ENCODE results near the gene LGR6. TPM values are rescaled to one million over a fixed set of nuclear protein-coding genes. Genes with fewer than 3 reads are reported as not detected.

LGR6 gene
- total RNA-seq, 1 donor = 0.54 TPM

- no peak for DNase-seq (ENCODE audit: low read depth in 2 of 3, low spot score in 2 of 3)
Observed at GRCh38 chr1:202197653-202198365, 4.2 kb downstream of the LGR6 start.

GRCh38 chr1:202198366-202198724, 4.7 kb downstream of the LGR6 start:
- DNase-seq (ENCODE audit: low read depth in 2 of 3, low spot score in 2 of 3) = no peak

- DNase-seq (ENCODE audit: low read depth in 2 of 3, low spot score in 2 of 3) = no peak
Observed at GRCh38 chr1:202199040-202199889, 5.7 kb downstream of the LGR6 start.

GRCh38 chr1:202200112-202200548, 6.5 kb downstream of the LGR6 start:
- DNase-seq (ENCODE audit: low read depth in 2 of 3, low spot score in 2 of 3) = no peak

- DNase-seq (ENCODE audit: low read depth in 2 of 3, low spot score in 2 of 3) = no peak
Observed at GRCh38 chr1:202200669-202201068, 7.1 kb downstream of the LGR6 start.

- DNase-seq (ENCODE audit: low read depth in 2 of 3, low spot score in 2 of 3) = no peak
Observed at GRCh38 chr1:202201266-202201665, 7.7 kb downstream of the LGR6 start.

GRCh38 chr1:202201971-202202370, 8.4 kb downstream of the LGR6 start:
- peak in 1 of 3 donors; percentile 54 for DNase-seq (ENCODE audit: low read depth in 2 of 3, low spot score in 2 of 3)

- DNase-seq (ENCODE audit: low read depth in 2 of 3, low spot score in 2 of 3) = no peak
Observed at GRCh38 chr1:202202500-202203168, 9.0 kb downstream of the LGR6 start.

- peak in 2 of 3 donors; percentile 64 to 78 for DNase-seq (ENCODE audit: low read depth in 2 of 3, low spot score in 2 of 3)
Observed at GRCh38 chr1:202203238-202204039, 9.8 kb downstream of the LGR6 start.

- no peak for DNase-seq (ENCODE audit: low read depth in 2 of 3, low spot score in 2 of 3)
Observed at GRCh38 chr1:202204065-202204464, 10.5 kb downstream of the LGR6 start.

- DNase-seq (ENCODE audit: low read depth in 2 of 3, low spot score in 2 of 3) = peak in 1 of 3 donors; percentile 32
Observed at GRCh38 chr1:202205523-202206190, 12.1 kb downstream of the LGR6 start.

GRCh38 chr1:202207292-202207691, 13.7 kb downstream of the LGR6 start:
- no peak for DNase-seq (ENCODE audit: low read depth in 2 of 3, low spot score in 2 of 3)

GRCh38 chr1:202208351-202208857, 14.8 kb downstream of the LGR6 start:
- DNase-seq (ENCODE audit: low read depth in 2 of 3, low spot score in 2 of 3) = no peak

GRCh38 chr1:202210385-202210784, 16.8 kb downstream of the LGR6 start:
- DNase-seq (ENCODE audit: low read depth in 2 of 3, low spot score in 2 of 3) = peak in 1 of 3 donors; percentile 54

GRCh38 chr1:202210969-202211368, 17.4 kb downstream of the LGR6 start:
- no peak for DNase-seq (ENCODE audit: low read depth in 2 of 3, low spot score in 2 of 3)

- DNase-seq (ENCODE audit: low read depth in 2 of 3, low spot score in 2 of 3) = no peak
Observed at GRCh38 chr1:202212787-202213186, 19.2 kb downstream of the LGR6 start.

GRCh38 chr1:202213361-202214088, 19.9 kb downstream of the LGR6 start:
- DNase-seq (ENCODE audit: low read depth in 2 of 3, low spot score in 2 of 3) = peak in 1 of 3 donors; percentile 26

GRCh38 chr1:202214089-202214843, 20.7 kb downstream of the LGR6 start:
- DNase-seq (ENCODE audit: low read depth in 2 of 3, low spot score in 2 of 3) = no peak
